ENCODE measurements around the gene STK33.

DNA sequence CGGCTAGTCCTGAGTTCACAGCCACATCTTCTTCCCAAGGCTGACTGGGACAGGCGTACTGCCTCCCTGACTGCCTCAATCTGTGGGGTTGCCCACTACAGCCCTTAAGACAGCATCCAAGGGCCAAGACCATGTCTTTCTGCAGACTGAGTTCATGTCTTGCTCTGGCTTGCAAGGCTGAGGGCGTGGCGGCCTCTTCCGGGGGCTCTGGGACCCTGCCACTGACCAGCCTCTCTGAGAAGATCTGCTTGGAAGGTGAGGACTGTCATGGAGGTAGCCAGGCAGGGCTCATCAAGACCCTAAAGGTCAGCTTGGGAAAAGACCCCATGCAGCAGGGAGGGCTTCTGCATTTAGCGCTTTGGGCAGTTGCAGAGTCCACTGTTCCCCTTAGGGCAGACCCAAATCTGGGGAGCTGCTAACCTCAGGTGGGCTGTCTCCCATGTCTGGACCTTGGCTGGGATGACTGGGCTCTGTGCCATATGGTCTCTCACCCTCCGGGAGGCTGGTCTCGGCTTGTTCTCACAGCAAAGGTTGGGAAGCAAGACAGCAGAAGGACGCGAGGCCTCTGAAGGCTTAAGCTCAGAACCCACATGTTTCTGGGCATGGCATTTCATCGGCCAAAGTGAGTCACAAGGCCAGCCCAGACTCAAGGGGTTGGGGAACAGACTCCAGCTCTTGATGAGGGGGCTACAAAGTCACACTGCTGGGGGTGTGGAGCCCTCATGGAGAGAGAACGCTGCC is 221.2 kb downstream of the STK33 start:
- TF ChIP-seq, protein P1, sequence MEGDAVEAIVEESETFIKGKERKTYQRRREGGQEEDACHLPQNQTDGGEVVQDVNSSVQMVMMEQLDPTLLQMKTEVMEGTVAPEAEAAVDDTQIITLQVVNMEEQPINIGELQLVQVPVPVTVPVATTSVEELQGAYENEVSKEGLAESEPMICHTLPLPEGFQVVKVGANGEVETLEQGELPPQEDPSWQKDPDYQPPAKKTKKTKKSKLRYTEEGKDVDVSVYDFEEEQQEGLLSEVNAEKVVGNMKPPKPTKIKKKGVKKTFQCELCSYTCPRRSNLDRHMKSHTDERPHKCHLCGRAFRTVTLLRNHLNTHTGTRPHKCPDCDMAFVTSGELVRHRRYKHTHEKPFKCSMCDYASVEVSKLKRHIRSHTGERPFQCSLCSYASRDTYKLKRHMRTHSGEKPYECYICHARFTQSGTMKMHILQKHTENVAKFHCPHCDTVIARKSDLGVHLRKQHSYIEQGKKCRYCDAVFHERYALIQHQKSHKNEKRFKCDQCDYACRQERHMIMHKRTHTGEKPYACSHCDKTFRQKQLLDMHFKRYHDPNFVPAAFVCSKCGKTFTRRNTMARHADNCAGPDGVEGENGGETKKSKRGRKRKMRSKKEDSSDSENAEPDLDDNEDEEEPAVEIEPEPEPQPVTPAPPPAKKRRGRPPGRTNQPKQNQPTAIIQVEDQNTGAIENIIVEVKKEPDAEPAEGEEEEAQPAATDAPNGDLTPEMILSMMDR (IDR thresholded peaks at IDR 0.05) = no peak
- TF ChIP-seq POLR2AphosphoS5 (IDR thresholded peaks at IDR 0.05) (no peak), POLR2A (IDR thresholded peaks at IDR 0.05) (no peak)

All from prostate gland (tissue), 2 donors.